Measurements from ENCODE around the gene ZNF423. TPM values are rescaled to one million over a fixed set of nuclear protein-coding genes. Genes with fewer than 3 reads are reported as not detected.

ZNF423 gene
- total and polyA plus RNA-seq, 9 of the 15 experiments (the other 6 are each of a cell fraction or from before 2014, with no cell fraction given), result not detected

DNA sequence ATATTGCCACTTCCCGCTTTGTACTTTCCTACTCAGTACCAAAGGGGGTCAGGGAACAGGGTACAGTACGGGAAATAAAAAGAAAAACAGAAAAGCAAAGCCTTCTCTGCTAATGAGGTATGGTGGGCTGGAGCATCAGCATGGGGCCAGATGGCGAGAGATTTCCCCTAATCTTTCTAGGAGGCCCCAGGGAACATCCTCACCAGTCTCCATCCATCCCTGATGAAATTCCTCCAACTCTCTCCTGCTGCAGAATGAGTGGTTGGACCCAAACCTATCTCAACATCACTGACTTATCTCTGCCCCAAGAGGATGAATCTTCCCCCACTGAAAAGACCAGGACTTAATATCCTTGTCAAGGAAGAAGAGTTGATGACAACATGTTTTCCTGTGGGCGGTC lies 296.7 kb downstream of the ZNF423 start:
- ChIA-PET CTCF (ENCODE audit: low intra/inter-chr PET ratio) (no interaction called here), POLR2A (no interaction called here)
- no TSS peak for BruUV-seq (replicated peaks)
- no peak for TF ChIP-seq ESRRA (IDR thresholded peaks at IDR 0.05; ENCODE audit: borderline replicate concordance, low read depth)
- TF ChIP-seq NFIX (CRISPR knock-in tag; IDR thresholded peaks at IDR 0.05; ENCODE audit: low read depth), result no peak
- TF ChIP-seq U2AF2 (optimal IDR thresholded peaks at IDR 0.05; ENCODE audit: low read depth, low read length), result no peak
- TF ChIP-seq, protein P1, sequence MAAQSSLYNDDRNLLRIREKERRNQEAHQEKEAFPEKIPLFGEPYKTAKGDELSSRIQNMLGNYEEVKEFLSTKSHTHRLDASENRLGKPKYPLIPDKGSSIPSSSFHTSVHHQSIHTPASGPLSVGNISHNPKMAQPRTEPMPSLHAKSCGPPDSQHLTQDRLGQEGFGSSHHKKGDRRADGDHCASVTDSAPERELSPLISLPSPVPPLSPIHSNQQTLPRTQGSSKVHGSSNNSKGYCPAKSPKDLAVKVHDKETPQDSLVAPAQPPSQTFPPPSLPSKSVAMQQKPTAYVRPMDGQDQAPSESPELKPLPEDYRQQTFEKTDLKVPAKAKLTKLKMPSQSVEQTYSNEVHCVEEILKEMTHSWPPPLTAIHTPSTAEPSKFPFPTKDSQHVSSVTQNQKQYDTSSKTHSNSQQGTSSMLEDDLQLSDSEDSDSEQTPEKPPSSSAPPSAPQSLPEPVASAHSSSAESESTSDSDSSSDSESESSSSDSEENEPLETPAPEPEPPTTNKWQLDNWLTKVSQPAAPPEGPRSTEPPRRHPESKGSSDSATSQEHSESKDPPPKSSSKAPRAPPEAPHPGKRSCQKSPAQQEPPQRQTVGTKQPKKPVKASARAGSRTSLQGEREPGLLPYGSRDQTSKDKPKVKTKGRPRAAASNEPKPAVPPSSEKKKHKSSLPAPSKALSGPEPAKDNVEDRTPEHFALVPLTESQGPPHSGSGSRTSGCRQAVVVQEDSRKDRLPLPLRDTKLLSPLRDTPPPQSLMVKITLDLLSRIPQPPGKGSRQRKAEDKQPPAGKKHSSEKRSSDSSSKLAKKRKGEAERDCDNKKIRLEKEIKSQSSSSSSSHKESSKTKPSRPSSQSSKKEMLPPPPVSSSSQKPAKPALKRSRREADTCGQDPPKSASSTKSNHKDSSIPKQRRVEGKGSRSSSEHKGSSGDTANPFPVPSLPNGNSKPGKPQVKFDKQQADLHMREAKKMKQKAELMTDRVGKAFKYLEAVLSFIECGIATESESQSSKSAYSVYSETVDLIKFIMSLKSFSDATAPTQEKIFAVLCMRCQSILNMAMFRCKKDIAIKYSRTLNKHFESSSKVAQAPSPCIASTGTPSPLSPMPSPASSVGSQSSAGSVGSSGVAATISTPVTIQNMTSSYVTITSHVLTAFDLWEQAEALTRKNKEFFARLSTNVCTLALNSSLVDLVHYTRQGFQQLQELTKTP (IDR thresholded peaks at IDR 0.05; ENCODE audit: low read depth in 1 of 2, partially characterized antibody in 2 of 2), result no peak
- in situ Hi-C loops (cut with MboI), result no loop called here
- WGBS (ENCODE audit: insufficient coverage, low coverage, missing lambda C conversion rate), result 4% methylated on average over 4 of the region's 4 CpGs
- no peak overlapping the region for H3K27ac ChIP-seq (ENCODE audit: extremely low read depth, low read depth, low read length)
- no peaks in the 10 kb centered on the region for H3K36me3 ChIP-seq (ENCODE audit: control insufficient read depth, insufficient read depth, low read length)
- H3K9me1 ChIP-seq (ENCODE audit: control insufficient read depth, insufficient read depth, low read length), result no peaks in the 10 kb centered on the region
- H3K9ac ChIP-seq (ENCODE audit: insufficient read depth in 1 of 2, low read depth in 2 of 2, low read length in 2 of 2), result no peak overlapping the region
- H3K27me3 ChIP-seq (ENCODE audit: control insufficient read depth in 2 of 2, insufficient read depth in 2 of 2, low read length in 2 of 2), result peaks cover 6 to 32% of the 10 kb centered on the region in 2 experiments; a peak in 3 of 5 replicates
- no peak for ATAC-seq
- FAIRE-seq, result no peak
- no peak overlapping the region for H3K4me2 ChIP-seq (ENCODE audit: insufficient read depth, low read length)
- no peak for DNase-seq (ENCODE audit: extremely low read depth in 1 of 4, low spot score in 3 of 4)
- no peak overlapping the region for H2AFZ ChIP-seq (ENCODE audit: low read depth, low read length)
- 0 out of 2 replicates have a peak, but pooled peaks cover 5% of the 10 kb centered on the region for H4K20me1 ChIP-seq (replicated peaks; ENCODE audit: control insufficient read depth, insufficient read depth, low read length)
- intact Hi-C loops (cut with micrococcal nuclease), result no loop called here
- H3K9me3 ChIP-seq (replicated peaks; ENCODE audit: control insufficient read depth, insufficient read depth, low read depth, low read length), result no peaks in the 10 kb centered on the region
- no peaks in the 10 kb centered on the region for H3K4me1 ChIP-seq (replicated peaks in 1 of 2; ENCODE audit: control insufficient read depth in 2 of 2, insufficient read depth in 2 of 2, low read length in 2 of 2)
- H3K79me2 ChIP-seq (ENCODE audit: control insufficient read depth, insufficient read depth, low read length), result no peaks in the 10 kb centered on the region
- no peak overlapping the region for H3K4me3 ChIP-seq
